Limb (tissue), 2 donors: ENCODE data around the gene TP73.

Experiments used
- DNase-seq, 2 donors: peaks; one replicate each; pipeline ENCODE4 v3.0.0-alpha.2; 2016; ENCODE audit errors: extremely low spot score in 2 of 2

Gene TP73

DNA sequence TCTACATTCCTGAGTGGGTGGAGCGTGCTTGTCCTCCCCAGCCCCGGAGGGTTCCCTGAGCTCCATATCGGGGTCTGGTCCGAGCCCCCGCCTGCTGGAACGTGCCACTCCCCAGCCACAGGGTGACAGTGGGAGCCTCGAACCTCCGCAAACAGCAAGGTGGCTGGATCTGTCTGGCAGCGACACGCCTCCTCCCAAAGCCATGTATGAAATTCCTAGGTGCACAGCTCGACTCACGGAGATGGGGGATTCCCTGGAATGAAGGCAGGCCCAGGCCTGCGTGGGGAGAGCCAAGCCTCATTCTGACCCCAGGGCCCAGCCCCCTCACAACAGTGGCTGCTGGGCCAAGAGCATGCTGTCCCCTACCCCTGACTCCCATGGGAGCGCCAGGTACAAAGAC, 32.9 kb downstream of the TP73 start:
- DNase-seq, result no peak

- DNase-seq, result no peak
Measured at GRCh38 chr1:3685906-3686305, 33.6 kb downstream of the TP73 start.

DNA sequence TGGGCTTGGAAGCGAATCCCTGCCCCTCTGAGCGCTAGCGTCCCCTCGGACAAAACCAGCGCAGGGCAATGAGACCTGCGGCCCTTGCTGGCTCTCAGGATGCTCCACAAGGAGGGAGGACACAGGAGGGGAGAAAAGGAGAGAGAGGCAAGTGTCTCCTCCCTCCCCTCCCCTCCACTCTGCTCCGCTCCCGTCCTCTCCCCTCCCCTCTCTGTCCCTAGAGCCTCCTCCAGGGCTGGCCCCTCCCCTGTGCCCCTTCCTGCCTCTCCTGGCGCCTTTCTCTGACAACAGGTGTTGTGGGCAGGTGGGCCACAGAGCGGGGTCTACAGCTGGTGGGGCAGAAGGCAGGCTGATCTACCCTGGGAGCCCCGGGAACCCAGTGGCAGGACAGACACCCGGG, 35.2 kb downstream of the TP73 start:
- no peak for DNase-seq

- DNase-seq, result no peak
Measured at GRCh38 chr1:3688356-3689137, 36.2 kb downstream of the TP73 start.

DNA sequence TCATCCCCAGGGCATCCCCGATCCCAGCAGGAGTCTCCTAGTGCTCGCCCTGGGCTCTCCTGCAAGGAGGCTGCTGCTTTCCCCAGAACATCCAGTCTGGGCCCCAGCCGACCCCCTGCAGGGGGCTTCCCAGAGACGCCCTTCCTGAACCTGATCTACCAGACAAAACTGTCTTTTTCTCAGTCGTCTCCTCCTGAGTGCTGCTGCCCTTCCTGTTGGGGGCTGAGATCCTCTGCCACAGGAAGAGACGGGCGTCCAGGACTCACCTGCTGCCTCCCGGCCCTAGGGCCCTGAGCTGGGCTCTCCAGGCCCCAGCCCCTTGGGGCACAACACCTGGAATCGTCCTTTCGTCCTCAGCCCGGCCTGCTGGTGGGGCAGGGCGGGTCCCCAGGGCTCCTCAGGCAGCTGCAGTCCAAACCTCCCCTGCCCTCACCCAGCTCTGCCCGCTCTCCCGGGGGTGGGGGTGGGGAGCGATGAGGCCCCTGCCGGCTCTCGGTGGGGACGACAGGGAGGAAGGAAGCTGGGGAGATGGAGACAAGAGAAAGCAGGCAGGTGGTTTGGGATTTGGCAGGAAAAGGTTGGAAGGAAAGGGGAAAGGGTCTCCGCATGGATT, 36.9 kb downstream of the TP73 start:
- no peak for DNase-seq

- no peak for DNase-seq
Measured at GRCh38 chr1:3690282-3691065, 38.2 kb downstream of the TP73 start.

DNA sequence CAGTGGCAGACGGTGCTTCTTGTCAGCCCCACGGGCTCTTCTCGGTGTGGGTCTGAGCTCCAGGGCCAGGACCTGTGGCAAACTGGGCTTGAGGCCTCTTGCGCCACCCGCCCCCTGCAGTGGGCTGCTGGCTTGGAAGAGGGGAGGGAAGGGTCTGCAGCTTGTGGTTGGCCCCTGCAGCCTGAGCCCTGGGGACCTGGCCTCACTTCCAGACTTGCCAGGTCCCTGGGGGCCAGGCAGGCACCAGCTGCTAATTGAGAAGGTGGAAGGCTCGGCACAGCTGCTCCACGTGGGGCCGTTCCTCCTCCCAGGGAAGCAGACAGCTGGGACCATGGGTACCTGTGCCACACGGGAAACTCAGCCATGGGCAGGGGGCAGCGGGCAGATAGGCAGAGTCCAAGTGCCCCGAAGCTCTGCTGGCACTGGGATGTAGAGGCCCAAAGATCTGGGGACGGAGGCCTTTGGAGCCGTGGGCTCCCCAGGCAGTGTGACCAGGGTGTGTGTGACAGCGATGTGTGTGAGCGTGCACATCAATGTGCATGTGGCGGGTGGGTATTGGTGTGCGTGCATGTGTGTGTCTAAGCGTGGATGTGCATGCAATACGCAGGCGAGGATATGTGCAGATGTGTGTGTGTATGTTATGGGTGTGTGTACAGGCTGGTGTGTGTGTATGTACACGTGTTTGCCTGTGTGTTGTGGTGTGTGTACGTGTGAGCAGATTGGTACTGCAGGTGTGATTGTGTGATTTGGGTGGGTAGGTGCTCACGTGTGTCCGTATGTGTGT, 39.3 kb downstream of the TP73 start:
- no peak for DNase-seq

- DNase-seq, result no peak
Measured at GRCh38 chr1:3692598-3692997, 40.3 kb downstream of the TP73 start.

DNA sequence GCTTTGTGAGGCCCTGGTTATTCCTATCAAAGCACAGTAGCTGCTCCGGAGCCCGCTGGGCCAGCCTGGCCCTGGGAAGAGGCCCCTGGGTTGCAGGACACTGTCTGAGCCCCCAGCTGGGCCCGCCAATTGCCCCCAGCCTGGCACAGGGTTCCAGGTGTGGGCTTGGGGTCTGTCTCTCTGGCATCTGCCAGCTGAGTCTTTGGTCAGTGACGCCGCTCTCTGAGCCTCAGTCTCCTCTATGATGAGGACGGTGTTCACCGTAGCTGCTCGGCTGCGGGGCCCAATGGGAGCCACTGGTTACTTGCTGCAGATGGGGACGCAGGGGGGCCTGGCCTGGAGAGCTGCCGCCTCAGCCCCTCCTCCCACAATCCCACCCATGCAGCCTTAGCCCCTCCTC, 41.0 kb downstream of the TP73 start:
- no peak for DNase-seq

- peak in 1 of 2 donors; percentile 63 for DNase-seq
Measured at GRCh38 chr1:3695326-3696217, 43.3 kb downstream of the TP73 start.

DNA sequence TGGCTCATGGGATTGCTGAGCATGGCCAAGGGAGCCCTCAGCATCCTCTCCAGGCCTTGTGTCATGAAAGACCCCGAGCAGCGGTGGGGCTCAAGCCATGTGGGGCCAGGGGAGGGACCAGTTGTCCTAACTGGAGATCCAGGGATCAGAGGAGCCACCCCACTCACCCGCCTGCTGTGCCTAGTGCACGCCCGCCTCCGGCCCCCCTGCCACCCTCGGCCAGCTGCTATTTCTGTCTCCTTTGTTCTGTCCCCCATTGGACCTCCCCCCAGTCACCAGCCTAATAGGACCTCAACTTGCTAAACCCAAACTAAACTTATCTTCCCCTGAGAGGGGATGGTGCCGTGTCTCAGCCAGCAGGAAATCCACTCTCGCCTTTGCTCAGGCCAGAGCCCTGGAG, 44.4 kb downstream of the TP73 start:
- DNase-seq, result no peak

DNA sequence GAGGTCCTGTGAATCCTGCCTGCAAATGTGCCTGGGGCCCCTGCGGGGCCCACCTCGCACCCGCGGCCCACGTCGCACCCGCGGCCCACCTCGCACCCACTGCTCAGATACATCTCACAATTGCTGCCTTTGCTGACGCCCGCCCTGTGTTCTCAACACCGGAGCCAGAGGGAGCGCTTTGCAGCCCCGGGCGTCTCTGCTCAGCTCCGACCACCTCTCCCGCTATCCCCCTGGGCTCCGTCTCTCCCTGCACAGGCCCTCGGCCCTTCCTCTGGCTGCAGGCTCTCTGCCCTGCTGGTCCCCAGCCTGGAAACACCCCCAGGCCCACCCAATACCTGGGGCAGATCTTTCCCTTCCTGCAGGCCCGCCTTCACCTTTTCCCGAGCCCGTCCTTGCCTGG, 44.8 kb downstream of the TP73 start:
- no peak for DNase-seq

GRCh38 chr1:3697810-3698209, 45.5 kb downstream of the TP73 start:
- no peak for DNase-seq

GRCh38 chr1:3698660-3699408, 46.5 kb downstream of the TP73 start:
- no peak for DNase-seq

DNA sequence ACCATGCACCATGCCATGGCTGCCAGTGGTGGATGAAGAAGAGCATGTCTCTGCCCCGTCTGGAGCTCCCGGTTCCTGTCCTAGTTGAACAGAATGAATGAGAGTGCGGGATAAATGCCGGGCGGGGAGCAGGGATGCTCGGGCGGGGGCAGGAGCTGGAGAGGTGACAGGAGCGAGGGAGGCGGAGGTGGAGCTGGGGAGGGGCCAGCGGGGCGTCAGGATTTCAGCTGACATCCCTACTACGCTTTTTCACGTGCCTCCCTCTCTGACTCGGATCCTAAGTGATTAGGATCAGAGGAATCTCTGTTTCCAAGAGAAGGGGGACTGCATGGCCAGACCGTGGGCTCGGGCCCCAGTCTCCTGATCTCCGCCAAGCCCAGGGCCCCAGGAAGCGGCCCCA, 47.3 kb downstream of the TP73 start:
- no peak for DNase-seq

DNA sequence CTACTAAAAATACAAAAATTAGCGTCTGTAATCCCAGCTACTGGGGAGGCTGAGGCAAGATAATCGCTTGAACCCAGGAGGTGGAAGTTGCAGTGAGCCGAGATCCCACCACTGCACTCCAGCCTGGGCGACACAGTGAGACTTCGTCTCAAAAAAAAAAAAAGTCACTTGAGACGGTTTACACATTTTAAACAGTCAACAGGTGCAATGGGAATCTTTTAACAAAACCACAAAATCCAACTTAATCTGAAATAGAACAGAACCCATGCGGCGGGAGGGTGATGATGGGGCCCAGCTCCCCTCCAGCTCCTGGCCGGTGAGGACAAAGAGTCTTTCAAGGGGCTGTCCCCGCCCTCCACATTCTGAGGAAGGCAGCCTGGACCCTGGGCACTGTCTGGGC, 48.3 kb downstream of the TP73 start:
- DNase-seq, result no peak

DNA sequence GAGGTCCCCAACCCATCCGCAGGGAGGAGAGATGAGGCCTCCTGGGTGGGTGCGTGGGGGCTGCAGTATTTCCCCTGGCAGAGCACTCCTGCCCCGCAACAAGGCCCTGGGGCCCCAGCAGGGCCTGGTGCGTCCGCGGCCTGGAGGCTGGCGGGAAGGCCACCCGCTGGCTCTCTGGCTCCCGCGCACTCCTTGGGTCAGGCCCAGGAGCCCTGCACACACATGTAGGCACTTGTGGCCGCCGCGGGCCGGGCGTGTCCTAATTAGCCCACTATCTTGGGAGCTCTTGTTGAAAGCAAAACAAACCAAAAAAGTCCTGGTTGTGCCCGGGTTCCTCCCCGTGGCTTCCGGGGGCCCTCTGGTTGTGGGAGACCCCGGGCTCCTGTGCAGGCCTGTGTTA, 50.2 kb downstream of the TP73 start:
- no peak for DNase-seq

- no peak for DNase-seq
Measured at GRCh38 chr1:3702990-3703728, 50.8 kb downstream of the TP73 start.

DNA sequence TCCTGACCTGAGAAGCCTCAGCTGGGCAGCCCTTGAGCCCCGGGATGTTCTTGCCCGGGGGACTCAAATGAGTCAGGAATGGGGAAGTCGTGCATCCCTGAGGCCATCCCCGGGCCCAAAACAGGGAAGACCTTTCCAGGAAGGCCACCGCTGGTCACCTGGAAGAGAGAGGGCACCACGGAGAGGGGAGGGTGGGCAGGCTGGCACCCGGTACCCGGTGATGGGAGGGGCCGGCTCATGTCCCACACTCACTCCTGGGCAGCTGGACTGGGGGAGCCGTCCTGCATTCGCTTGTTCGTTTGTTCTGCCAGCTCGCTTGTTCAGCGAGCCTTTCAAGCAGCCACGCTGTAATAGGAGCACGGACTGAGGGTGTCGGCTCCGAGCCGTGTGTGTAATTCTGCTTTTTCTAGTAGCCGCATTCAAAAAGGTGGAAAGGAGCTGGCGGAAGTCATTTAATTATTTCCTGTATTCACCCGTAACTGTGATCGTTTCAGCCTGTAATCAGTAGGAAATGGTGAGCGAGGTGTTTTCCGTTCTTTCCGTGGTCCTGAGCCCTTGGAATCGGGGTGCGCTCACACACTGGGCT, 51.6 kb downstream of the TP73 start:
- DNase-seq, result no peak
